Fibroblast of lung (primary cell): Measurements from ENCODE around the gene BCL3. TPM values are rescaled to one million over a fixed set of nuclear protein-coding genes. Genes with fewer than 3 reads are reported as not detected.
"Not testable (repeated sequence)": the region's sequence is repeated elsewhere in the genome, so short reads cannot be mapped to it uniquely, and the experiment has no call there.

Experiments used
- DNase-seq, 2 donors: peaks; one replicate each; pipeline versions ENCODE4 v3.0.0 to v3.0.0-alpha.2; 2010; ENCODE audit warnings: low read depth in 2 of 2
- H2AFZ ChIP-seq: 2 replicates; pipeline ENCODE4 v1.5.1; 2012; ENCODE audit warnings: low read length, control low read depth, inconsistent platforms
- H3K27ac ChIP-seq: 2 replicates; pipeline ENCODE4 v1.5.1; 2011; ENCODE audit warnings: low read length, control low read depth; ENCODE audit not compliant: insufficient read depth
- H3K27me3 ChIP-seq: 2 replicates; pipeline ENCODE4 v1.5.1; 2011; ENCODE audit warnings: mild to moderate bottlenecking, low read length; ENCODE audit not compliant: control insufficient read depth, insufficient read depth
- H3K36me3 ChIP-seq: 2 replicates; pipeline ENCODE4 v1.5.1; 2011; ENCODE audit warnings: low read length; ENCODE audit not compliant: control insufficient read depth, insufficient read depth
- H3K4me1 ChIP-seq: 2 replicates; pipeline ENCODE4 v1.5.1; 2011; ENCODE audit warnings: low read length; ENCODE audit not compliant: control insufficient read depth, insufficient read depth; ENCODE audit errors: extremely low read depth
- H3K4me2 ChIP-seq: 2 replicates; pipeline ENCODE4 v1.5.1; 2011; ENCODE audit warnings: low read length, control low read depth; ENCODE audit not compliant: insufficient read depth; ENCODE audit errors: extremely low read depth
- H3K4me3 ChIP-seq, 4 experiments: fragments of 200-600 bp in 1 of 4; sonication (generic) in 1 of 4; replicated peaks in 1 of 4; 2 replicates each; pipeline ENCODE4 v1.5.1; 2011 to 2016; ENCODE audit warnings: low read length in 4 of 4, low read depth in 3 of 4, mild to moderate bottlenecking in 3 of 4, control low read depth in 2 of 4, inconsistent platforms in 1 of 4, mixed read lengths in 1 of 4; ENCODE audit not compliant: insufficient read depth in 1 of 4; ENCODE audit errors: control extremely low read depth in 1 of 4
- H3K79me2 ChIP-seq: 2 replicates; pipeline ENCODE4 v1.5.1; 2012; ENCODE audit warnings: mild to moderate bottlenecking, low read length, inconsistent platforms; ENCODE audit not compliant: control insufficient read depth, insufficient read depth
- H3K9ac ChIP-seq: 2 replicates; pipeline ENCODE4 v1.5.1; 2011; ENCODE audit warnings: mild to moderate bottlenecking, low read length, control low read depth; ENCODE audit not compliant: insufficient read depth
- H3K9me3 ChIP-seq: 2 replicates; pipeline ENCODE4 v1.5.1; 2012; ENCODE audit warnings: low read depth, low read length; ENCODE audit not compliant: control insufficient read depth, insufficient read depth
- H4K20me1 ChIP-seq: 2 replicates; pipeline ENCODE4 v1.5.1; 2011; ENCODE audit warnings: low read length; ENCODE audit not compliant: control insufficient read depth, insufficient read depth; ENCODE audit errors: extremely low read depth
- EZH2 ChIP-seq: IDR thresholded peaks from 2 replicates; pipeline ENCODE4 v1.5.1; 2012; ENCODE audit warnings: low read length, control low read depth, mild to moderate bottlenecking; ENCODE audit errors: missing control alignments
- polyA plus RNA-seq, 2 donors: library from polyadenylated mRNA; depleted of rRNA in 1 of 2; stranded (reverse) in 1 of 2; unstranded in 1 of 2; fragments of >200 nt; gene quantifications; 2 replicates each; pipeline ENCODE4 v1.2.1, GENCODE V29; 2011 to 2012; ENCODE audit warnings: missing spikeins in 1 of 2
- total RNA-seq: library from RNA; depleted of rRNA; stranded (reverse); fragments of >200 nt; gene quantifications from 2 replicates; pipeline ENCODE4 v1.2.1, GENCODE V29; 2014
- TF ChIP-seq, protein P1 (sequence below), 2 donors: IDR thresholded peaks in 1 of 2; conservative IDR thresholded peaks in 1 of 2; 1 replicate in 1 of 2; 2 replicates in 1 of 2; pipeline ENCODE4 v1.5.1; 2011 to 2012; ENCODE audit warnings: low read length in 2 of 2, control low read depth in 1 of 2, inconsistent platforms in 1 of 2, low read depth in 1 of 2, mild to moderate bottlenecking in 1 of 2

Gene BCL3
- total and polyA plus RNA-seq, 2 donors (not counting 1 experiment from before 2014, with no cell fraction given), result 6.8 to 20.6 TPM

DNA sequence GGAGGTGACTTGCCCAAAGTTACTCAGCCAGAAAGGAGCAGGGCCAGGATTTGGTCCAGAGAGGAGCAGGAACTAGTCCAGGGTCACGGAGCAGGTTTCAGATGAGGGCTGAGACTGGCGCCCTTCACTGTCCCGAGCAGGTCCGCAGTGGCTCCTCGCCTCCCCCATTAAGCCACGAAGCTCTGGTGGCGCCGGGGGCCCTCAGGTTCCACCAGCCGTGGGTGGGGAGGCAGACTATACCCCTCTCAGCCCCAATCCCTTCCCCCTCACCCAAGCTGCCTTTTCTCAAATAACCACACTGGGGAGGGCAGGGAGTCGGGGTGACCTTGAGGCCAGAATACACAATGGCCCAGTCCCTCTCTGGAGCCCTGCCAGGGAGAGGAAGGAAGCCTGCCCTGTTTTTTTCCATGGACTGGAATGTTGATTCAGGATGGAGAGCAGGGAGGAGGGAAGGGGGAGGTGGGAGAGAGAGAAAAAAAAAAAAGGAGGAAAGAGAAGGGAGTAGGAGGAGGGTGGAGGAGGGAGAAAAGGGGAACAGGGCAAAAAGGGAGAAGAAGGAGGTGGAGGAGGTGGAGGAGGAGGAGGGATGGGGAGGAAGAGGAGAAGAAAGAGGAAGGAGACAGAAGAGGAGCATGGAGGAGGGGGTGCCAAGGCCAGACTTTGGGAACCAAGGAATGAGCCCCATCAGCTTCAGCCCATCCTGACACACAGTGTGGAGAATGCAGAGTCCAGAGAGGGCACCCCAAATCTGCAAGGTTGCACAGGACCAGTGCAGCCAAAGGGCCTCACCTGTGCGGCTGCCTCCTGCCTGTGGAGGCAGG lies 29.9 kb upstream of the BCL3 start:
- peak; percentile 70 to 73 for DNase-seq
- Histone ChIP-seq H3K4me3 (no peak overlapping the region), H3K27me3 (no peaks in the 10 kb centered on the region), H4K20me1 (no peaks in the 10 kb centered on the region), H3K4me2 (peak overlapping the region; percentile 61), H3K27ac (peak overlapping the region; percentile 50), H2AFZ (peak overlapping the region; percentile 57), H3K4me1 (peaks cover 6% of the 10 kb centered on the region), H3K9ac (no peak overlapping the region), H3K9me3 (no peaks in the 10 kb centered on the region), H3K79me2 (no peaks in the 10 kb centered on the region), H3K36me3 (no peaks in the 10 kb centered on the region)
- TF ChIP-seq, protein P1, sequence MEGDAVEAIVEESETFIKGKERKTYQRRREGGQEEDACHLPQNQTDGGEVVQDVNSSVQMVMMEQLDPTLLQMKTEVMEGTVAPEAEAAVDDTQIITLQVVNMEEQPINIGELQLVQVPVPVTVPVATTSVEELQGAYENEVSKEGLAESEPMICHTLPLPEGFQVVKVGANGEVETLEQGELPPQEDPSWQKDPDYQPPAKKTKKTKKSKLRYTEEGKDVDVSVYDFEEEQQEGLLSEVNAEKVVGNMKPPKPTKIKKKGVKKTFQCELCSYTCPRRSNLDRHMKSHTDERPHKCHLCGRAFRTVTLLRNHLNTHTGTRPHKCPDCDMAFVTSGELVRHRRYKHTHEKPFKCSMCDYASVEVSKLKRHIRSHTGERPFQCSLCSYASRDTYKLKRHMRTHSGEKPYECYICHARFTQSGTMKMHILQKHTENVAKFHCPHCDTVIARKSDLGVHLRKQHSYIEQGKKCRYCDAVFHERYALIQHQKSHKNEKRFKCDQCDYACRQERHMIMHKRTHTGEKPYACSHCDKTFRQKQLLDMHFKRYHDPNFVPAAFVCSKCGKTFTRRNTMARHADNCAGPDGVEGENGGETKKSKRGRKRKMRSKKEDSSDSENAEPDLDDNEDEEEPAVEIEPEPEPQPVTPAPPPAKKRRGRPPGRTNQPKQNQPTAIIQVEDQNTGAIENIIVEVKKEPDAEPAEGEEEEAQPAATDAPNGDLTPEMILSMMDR (conservative IDR thresholded peaks at IDR 0.05 in 1 of 2, IDR thresholded peaks at IDR 0.05 in 1 of 2; ENCODE audit: low read depth in 1 of 2, low read length in 2 of 2), result no peak
- no peak for TF ChIP-seq EZH2

DNA sequence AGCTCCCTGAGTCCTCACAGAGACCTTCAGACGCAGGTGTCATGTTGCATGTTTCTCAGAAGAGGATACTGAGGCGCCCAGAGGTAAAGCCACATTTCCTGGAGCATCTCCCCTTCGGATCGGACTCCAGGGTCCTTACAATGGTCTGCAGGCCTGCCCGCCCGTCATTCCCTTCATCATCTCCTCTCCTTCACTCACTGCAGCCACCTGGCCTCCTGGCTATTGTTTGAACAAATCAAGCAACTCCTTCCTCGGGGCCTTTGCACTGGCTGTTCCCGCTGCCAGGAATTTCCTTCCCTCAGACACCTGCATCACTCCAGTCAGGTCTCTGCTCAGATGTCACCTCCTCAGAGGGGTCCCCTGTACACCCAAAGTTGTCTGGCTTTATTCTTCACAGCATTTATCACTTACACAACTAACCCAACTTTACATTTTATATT lies 29.2 kb upstream of the BCL3 start:
- H3K4me2 ChIP-seq, result no peak overlapping the region

DNA sequence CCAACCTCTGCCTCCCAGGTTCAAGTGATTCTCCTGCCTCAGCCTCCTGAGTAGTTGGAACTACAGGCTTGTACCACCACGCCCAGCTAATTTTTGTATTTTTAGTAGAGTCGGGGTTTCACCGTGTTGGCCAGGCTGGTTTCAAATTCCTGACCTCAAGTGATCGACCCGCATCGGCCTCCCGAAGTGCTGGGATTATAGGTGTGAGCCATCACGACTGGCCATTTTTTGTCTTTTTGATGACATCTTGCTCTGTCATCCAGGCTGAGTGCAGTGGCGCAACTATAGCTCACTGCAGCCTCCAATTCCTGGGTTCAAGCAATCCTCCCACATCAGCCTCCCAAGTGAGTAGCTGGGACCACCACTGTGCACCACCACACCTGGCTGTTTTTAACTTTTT lies 28.1 kb upstream of the BCL3 start:
- DNase-seq, H3K4me3 ChIP-seq, H2AFZ ChIP-seq, H3K9me3 ChIP-seq, H3K79me2 ChIP-seq, H4K20me1 ChIP-seq, H3K27me3 ChIP-seq, H3K27ac ChIP-seq, H3K36me3 ChIP-seq, H3K9ac ChIP-seq, H3K4me2 ChIP-seq: not testable (repeated sequence)
- H3K4me1 ChIP-seq, result peaks cover 10% of the 10 kb centered on the region

More for the DNA sequence above, 29.2 kb upstream of the BCL3 start:
- Histone ChIP-seq H3K4me3 (no peak overlapping the region), H3K27ac (no peak overlapping the region), H2AFZ (no peak overlapping the region), H3K9ac (no peak overlapping the region), H3K79me2 (no peaks in the 10 kb centered on the region), H3K27me3 (no peaks in the 10 kb centered on the region), H3K9me3 (no peaks in the 10 kb centered on the region), H3K36me3 (no peaks in the 10 kb centered on the region), H4K20me1 (no peaks in the 10 kb centered on the region), H3K4me1 (peaks cover 8% of the 10 kb centered on the region)
- DNase-seq, result no peak
- TF ChIP-seq, protein P1 (conservative IDR thresholded peaks at IDR 0.05 in 1 of 2, IDR thresholded peaks at IDR 0.05 in 1 of 2; ENCODE audit: low read depth in 1 of 2, low read length in 2 of 2), result no peak
- no peak for TF ChIP-seq EZH2
